ENCODE data around the gene AHCY.
"Not testable (repeated sequence)": the region's sequence is repeated elsewhere in the genome, so short reads cannot be mapped to it uniquely, and the experiment has no call there.

Gene AHCY

DNA sequence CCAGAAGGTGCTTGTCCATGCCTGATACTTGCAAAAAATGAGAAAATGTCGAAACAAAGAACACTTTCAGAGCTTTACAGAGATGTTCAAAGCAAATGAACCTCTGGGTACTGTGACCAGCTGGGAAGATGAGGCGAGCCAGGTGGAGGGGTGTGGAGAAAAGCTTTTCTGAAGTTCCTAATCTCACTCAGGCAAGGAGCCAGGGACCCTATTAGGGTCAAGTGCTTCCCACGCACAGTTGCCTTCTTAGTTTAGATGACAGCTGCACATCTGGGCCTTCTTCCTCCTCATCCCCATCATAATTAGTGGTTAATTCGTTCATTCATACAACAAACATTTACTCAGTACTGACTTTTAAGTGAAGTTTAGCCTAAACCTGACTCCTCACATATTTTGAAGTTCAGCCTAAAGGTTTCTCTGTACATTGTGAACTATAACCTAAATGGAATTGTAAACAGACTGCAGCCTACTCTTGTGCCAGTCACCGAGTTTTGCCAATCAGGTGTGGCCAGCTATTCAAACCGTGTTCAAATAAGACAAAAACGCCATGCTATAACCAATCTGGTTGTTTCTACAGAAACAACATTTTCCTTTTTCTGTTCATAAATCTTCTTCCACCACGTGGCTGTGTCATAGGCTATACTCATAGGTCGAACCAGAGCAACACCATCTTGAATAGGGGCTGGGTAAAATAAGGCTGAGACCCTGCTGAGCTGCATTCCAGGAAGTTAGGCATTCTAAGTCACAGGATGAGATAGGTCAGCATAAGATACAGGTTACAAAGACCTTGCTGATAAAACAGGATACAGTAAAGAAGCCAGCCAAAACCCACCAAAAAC is 19.3 kb upstream of the AHCY start:
- no peak for DNase-seq

DNA sequence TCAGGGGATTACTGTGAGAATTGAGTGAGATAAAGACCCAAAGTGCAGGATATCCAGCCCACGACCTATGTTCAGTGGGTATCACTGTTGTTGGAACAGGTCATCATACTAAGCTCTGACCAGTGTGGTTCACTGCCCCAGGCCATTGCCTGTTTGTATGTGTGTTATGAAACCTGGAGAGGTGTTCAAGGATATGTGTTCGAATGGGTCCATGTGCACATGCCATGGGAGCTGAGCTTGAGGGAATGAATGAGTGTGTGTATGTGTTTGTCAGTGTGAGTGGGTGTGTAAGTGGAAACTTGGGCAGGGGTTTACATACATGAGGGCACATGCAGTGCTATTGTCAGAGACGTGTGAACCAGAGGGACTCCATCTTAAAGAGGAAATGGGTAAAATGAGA is 17.7 kb upstream of the AHCY start:
- no peak for DNase-seq

DNA sequence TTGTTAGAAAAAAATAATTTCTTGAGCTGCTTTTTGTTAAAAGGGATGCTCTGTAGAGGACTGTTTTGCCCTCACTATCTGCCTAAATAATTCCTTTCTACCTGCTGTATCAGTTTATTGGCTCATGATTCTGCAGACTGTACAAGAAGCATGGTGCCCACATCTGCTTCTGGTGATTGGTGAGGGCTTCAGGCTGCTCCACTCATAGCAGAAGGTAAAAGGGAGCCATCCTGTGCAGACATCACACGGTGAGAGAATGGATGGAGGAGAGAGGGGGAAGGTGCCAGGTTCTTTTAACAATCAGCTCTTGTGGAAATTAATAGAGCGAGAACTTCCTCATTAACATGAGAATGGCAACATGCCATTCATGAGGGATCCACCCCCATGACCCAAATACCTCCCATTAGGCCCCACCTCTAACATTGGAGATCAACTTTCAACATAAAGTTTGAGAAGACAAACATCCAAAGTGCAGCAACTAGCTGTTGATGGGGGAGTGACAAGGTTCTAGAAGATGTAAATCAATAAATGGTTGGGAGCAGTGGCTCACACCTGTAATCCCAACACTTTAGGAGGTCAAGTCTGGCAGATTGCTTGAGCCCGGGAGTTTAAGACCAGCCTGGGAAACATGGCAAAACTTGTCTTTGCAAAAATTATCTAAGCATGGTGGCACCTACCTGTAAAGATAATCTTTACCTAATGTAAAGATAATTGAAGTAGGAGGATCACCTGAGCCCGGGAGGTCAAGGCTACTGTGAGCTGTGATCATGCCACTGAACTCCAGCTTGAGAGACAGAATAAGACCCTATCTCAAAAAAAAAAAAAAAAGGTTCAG is 15.7 kb upstream of the AHCY start:
- DNase-seq, result no peak

DNA sequence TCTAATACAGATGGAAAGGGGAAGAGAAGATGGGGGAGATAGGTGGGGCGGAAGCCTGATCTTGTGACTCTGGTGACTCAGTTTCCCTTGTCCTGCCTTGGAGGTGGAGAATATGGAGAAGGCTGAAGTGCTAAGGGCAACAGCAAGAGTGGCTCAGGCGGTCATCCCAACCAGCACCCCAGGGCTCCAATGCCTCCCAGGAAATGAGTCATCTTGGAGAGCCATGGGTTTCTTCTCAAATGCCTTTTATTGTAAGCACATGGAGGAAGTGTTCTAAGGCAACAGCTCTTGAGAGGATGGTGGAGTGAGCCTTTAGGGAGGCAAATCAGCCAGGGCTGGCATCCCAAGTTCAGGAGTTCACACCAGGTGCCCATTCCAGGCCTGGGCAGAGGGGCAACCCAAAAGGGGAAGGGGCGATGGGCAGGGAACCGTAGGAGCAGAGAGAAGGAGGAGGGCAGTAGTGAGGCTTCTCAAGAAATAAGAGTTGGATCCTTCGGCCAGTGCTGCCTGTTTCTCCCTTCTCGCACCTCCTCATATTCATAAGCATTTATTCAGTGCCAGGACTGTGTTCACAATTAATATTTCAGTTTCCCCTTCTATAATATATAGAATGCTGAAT is 13.2 kb upstream of the AHCY start:
- no peak for DNase-seq

DNA sequence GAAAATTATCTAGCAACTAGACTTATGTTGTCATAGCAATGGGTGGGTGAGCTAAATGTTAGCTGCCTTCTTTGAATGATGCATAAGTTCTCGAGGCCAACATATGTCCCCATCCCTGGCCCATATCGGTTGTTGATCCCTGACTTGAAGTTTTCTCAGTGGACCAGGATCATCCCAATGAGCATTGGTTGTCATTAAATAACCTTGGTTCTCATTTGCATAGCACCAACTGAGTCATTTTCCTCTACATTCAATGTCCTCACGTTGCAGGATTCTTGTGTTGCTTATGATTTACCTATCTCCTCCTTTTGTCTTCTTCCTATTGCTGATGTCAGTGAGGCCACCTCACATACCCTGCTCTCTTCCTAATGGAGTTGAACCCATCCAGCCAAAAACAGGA is 12.1 kb upstream of the AHCY start:
- DNase-seq, result no peak

DNA sequence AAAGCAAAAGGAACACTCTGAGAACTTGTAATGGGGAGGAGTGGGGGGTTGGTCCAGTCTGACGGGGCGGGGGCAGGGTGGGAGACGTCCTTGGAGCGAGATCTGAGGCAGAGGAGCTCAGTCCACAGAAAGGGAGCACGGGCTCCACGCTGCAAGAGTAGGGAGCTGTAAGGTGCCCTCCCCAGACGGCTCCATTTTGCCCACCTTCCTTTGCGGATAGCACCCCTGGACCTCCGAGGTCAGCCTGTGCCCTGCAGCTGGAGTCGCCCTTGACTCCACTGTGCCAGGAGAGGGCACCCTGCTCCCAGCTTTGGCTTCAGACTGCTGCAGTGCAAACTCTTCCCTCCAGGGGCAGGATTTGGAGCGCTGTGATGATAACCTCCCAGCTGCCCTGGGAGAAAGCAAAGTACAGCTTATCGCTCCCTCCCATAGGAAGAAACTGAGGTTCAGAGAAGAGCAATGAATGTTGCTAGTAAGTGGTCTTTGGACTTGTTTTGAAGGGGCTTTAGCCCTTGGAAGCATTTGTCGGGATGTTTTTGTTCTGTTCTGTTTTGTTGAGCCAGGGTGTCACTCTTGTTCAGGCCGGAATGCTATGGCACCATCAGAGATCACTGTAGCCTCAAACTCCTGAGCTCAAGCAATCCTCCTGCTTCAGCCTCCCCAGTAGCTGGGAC is 9.5 kb upstream of the AHCY start:
- DNase-seq, result peak; percentile 80

DNA sequence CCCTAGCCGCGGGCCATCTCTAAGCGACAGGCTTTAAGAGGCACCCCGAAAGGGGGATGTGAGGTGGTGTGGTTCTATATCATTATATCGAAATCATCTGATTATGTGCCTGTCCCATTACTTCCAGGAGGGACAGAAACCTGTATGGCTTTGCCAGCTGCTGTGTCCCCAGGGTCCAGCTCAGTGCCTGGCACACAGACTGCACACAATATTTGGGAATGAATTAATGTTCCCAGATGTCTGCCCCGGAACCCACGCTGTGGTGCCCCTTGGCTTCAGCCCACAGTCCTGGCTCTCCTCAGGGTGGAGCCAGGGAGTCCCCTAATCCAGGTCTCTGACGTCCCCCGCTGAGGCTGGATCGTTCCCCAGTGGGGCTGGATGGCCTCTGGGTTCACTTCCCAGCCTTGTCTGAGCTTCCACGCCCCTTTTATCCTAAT is 8.9 kb upstream of the AHCY start:
- DNase-seq, result no peak

DNA sequence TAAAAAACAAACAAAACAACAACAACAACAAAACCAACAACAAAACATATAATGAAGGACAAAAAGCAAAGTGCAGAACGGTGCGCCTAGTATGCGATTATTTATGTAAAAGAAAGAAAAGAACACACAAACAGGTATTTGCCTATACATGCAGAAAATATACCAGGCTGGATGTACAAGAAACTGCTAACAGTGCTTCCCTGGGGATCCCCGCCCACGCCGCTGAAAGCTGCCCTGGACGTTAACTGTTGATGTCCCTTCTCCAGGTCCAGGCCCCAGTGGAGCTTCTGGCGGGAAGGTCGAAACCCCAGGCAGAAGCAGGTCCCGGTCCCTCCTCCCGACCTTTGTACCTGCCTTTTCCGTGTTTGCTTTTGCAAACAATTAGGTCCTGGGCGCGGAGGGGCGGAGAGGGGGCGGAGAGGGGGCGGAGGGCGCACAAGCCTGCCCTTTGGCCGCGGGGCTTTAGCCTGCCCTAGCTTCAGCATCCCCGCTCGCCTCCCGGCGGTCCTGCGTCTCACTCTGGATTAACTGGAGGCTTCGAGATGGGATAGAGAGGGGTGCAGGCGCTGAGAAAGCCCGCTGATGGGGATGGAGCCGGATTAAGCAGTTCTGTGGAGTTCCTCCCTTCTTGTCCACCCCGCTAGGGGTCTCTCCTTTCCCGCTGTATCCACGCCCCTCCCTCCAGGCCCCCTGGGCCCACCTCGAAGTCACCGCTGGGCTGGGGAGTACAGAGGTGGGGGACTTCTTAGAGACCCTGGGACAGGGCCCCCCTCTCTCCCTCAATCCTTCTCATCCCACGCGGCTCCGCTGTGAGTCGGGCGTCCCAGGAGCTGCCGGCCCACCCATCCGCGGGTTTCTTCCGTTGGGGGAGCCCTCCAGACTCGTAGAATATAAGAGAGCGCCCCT is 8.2 kb upstream of the AHCY start:
- no peak for DNase-seq

DNA sequence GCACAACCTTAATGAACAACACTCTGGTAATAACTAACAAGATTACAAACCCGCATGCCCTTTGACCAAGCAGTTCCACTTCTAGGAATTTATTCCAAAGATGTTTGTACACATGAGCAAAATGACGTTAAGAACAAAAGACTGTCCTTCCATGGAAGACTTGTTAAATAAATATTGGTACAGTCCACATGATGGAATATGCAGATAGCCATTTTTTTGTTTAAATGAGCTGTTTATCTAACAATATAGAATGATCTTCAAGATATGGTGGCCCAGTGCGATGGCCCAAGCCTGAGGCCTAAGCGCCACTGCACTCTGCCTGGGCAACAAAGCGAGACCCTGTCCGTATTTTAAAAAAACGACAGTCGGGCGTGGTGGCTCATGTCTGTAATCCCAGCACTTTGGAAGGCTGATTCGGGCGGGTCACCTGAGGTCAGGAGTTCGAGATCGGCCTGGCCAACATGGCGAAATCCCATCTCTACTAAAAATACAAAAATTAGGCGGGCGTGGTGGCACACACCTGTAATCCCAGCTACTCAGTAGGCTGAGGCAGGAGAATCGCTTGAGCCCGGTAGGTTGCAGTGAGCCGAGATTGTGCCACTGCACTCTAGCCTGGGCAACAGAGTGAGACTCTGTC is 7.4 kb upstream of the AHCY start:
- no peak for DNase-seq

DNA sequence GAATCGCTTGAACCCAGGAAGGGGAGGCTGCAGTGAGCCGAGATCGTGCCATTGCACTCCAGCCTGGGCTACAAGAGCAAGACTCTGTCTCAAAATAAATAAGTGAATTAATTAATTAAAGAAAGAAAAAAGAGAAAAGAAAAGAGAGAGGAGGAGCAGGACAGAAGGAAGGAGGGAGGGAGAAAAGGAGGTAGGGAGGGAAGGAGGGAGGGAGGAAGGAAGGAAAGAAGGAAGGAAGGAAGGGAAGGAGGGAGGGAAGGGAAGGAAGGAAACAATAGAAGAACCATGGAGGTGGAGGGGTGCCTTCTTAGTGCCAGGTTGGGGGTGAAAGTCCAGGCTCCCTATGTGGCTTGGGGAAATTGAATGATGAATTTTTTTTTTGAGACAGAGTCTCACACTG is 6.5 kb upstream of the AHCY start:
- DNase-seq, result no peak

DNA sequence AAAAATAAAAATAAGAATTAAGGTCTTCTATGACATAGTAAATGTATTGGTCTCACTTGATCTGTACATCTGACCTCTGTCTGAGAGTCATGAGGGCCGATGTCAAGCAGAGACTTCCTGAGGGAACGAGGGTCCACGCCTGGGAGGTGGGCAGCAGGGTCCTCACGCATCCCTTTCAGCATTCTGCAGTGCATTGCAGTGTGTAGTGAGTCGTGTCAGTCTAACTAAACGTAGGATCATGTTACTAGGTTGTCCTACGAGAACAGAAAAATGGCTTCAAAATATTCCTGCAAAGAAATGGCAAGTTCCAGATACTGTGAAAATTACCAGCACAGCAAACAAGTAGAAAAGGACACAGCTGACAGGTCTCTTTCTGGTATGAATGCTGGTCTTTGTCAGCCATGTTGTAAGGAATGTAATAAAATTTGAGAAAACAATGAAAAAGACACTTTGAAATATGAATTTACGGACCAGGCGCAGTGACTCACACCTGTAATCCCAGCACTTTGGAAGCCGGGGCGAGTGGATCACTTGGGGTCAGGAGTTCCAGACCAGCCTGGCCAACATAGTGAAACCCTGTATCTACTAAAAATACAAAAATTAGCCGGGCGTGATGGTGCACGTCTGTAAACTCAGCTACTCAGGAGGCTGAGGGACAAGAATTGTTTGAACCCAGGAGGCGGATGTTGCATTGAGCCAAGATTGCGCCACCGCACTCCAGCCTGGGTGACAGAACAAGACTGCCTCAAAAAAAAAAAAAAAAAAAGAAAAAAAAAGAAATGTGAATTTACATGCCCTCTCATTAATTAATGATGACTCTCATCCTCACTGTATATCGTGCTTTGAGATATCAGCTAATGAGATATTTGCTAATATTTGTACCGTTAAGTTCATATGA is 2.4 kb upstream of the AHCY start:
- no peak for DNase-seq

DNA sequence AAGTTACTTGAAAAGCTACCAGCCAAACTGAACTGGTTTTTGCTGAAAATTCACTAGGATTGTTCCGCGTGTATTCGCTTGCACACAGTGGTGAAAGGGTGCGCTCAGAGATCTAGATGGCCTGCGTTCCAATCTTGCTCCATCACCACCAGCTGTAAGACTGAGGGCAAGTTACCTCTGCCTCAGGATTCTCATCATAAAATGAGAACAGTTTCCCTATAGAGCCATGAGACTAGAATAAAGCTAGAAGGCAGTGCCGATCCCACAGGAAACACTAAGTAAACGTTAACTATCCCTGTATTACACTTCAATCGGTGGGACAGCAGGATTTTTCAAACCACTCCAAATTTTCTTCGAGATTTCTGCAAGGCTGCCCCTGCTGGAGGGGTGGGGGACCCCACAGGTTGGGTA is 838 bp downstream of the AHCY start:
- DNase-seq, result no peak

DNA sequence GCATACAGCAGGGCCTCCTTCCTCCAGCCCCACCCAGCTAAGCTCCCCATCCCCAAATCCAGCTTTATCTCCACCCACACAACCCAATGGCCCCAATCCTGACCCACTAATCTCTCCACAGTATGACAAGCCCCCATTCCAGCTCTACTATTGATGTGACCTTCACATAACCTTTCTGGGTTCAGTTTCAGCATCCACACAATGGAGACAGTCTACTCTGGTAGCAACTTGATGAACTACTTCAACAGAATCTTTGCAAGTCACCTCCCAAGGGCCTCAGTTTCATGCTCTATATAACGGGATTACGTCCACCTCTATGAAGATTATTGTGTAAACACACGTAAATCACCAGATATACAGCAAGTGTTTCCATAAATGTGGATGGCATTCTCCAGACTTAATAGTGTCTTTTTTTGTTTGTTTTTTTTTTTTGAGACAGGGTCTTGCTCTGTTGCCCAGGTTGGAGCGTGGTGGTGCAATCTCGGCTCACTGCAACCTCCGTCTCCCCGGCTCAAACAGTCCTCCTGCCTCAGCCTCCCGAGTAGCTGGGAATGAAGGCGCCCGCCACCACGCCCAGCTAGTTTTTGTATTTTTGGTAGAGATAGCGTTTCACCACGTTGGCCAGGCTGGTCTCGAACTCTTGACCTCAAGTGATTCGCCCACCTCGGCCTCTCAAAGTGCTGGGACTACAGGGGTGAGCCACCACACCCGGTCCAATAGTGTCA is 1.4 kb downstream of the AHCY start:
- DNase-seq, result no peak

DNA sequence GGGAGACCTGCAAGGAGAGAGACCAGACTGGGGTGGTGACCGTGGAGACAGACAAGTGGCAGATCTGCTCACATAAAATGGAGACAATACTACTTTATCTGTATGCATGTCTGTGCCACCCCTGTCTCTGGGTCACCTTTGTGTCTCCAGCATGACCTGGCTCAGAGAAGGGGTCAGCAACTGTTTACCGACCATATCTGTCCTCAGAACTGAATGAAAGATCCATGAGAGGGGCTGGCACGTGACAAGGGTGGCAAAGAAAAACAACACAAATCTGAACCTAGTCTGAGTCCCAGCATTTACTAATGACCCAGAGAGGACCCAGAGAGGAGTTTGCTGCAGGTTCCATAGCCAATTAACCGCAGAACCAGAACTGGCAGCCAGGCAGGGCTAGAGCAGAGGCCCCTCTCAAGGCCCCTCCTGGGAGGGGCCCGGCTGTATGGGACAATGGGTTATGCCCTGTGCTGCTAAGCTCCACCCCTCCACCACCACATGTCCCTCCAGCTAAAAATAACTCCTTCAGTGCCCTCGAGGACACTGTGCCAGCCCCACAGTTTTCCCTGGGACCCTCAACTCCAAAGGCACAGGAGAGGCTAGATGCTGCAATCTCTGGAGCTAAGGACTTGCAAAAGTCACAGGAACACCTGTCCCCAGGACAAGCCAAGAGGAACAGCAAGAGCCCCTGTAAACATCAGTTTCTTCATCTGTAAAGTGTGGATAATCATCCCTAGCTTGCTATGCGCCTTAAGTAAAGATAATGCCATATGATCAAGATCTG is 2.2 kb downstream of the AHCY start:
- no peak for DNase-seq

DNA sequence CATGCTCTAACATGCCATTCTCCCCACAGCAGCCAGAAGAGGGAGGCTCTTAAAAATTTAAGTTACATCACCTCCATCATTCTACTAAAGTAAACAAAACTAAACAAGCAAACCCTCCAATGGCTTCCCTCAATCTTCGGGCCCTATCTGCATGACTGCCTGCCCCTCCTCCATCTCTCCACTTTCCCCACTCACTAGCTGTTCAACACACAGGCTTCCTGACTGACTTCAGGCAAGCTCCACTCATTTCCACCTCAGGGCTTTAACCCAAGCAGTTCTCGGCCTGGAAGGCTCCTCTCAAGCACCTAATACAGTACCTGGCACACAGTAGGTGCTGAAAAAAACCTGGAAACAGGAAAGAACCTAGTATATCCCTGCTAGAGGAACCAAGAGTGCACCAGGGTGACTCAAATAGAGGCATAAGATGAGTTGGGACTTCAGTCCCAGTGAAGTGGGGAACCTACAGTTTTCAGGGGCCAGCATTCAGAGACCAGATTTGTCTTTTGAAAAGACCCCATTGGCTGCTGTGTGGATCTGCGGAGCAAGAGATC is 2.8 kb downstream of the AHCY start:
- DNase-seq, result no peak

DNA sequence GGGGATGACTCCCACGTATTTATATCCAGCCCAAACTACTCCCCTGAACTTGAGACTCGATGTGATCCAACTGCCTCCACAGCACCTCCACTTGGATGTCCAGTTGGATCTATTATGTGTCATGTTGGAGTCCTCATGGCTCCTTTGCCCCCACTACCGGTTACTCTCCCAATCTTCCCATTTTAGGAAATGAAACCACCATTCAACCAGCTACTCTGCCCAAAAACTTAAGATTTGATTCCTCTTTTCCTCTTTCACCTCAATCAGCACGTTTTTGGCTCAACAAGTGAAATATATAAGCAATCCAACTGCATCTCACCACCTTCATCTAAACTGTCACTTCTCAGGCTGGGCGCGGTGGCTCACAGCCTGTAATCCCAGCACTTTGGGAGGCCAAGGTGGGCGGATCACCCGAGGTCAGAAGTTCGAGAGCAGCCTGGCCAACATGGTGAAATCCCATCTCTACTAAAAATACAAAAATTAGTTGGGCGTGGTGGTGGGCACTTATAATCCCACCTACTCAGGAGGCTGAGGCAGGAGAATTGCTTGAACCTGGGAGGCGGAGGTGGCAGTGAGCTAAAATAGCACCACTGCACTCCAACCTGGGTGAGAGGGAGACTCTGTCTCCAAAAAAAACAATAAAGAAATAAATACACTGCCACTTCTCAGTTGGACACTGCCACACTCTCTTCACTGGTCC is 3.4 kb downstream of the AHCY start:
- no peak for DNase-seq

DNA sequence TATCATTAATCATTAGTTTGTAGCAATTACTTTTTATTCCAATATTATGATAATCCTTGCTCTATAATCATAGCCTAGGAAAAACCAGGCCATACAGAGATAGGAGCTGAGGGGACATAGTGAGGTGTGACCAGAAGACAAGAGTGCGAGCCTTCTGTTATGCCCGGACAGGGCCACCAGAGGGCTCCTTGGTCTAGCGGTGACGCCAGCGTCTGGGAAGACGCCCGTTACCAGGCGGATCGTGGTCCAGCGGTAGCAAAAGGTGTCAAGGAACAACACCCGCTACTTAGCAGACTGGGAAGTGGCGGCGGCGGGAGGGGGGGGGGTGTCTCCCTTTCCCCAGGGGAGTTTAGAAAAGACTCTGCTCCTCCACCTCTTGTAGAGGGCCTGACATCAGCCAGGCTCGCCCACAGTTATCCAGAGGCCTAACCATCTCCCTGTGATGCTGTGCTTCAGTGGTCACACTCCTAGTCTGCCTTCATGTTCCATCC is 4.8 kb downstream of the AHCY start:
- not testable (repeated sequence) for DNase-seq

DNA sequence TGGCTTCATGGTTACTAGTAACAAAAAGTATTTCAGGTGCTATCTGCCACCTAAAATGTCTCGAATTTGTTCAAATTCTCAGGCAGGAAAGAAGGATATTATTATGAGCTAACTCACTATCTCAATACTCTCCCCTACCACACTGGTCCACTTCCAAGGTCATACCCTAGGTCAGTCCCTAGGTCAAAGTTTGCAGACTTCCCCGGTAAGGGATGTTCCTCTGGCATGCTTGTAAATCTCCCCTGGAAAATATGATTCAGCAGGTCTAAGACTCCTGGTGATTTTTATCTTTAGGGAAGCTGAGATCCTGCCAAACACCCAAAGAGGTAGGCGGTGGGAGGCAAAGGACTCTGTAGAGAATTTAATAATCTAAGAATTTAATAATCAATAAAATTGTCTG is 6.7 kb downstream of the AHCY start:
- DNase-seq, result no peak

Measured in central memory CD4-positive, alpha-beta T cell (primary cell).